ENCODE results near the gene REEP6.
A peak's percentile ranks its signal among the peaks of the same experiment; 100 is the strongest.

The REEP6 gene

GRCh38 chr19:1457031-1457739, 33.8 kb upstream of the REEP6 start:
- DNase-seq: no peak

- no peak for DNase-seq
Observed at GRCh38 chr19:1457892-1458291, 33.1 kb upstream of the REEP6 start.

GRCh38 chr19:1459479-1459878, 31.5 kb upstream of the REEP6 start:
- DNase-seq: no peak

- no peak for DNase-seq
Observed at GRCh38 chr19:1460033-1460995, 30.7 kb upstream of the REEP6 start.

- no peak for DNase-seq
Observed at GRCh38 chr19:1461862-1462261, 29.1 kb upstream of the REEP6 start.

- DNase-seq: no peak
Observed at GRCh38 chr19:1465191-1466016, 25.6 kb upstream of the REEP6 start.

- no peak for DNase-seq
Observed at GRCh38 chr19:1466018-1466460, 24.9 kb upstream of the REEP6 start.

GRCh38 chr19:1466461-1467214, 24.3 kb upstream of the REEP6 start:
- DNase-seq: no peak

- no peak for DNase-seq
Observed at GRCh38 chr19:1467215-1467489, 23.8 kb upstream of the REEP6 start.

- DNase-seq: no peak
Observed at GRCh38 chr19:1467490-1468273, 23.3 kb upstream of the REEP6 start.

GRCh38 chr19:1468274-1468820, 22.6 kb upstream of the REEP6 start:
- DNase-seq: no peak

- no peak for DNase-seq
Observed at GRCh38 chr19:1468821-1469254, 22.1 kb upstream of the REEP6 start.

- no peak for DNase-seq
Observed at GRCh38 chr19:1469255-1470054, 21.5 kb upstream of the REEP6 start.

GRCh38 chr19:1470055-1470304, 21.0 kb upstream of the REEP6 start:
- no peak for DNase-seq

GRCh38 chr19:1470305-1471009, 20.5 kb upstream of the REEP6 start:
- DNase-seq: peak; percentile 78

- no peak for DNase-seq
Observed at GRCh38 chr19:1471010-1471514, 19.9 kb upstream of the REEP6 start.

GRCh38 chr19:1471515-1472160, 19.3 kb upstream of the REEP6 start:
- no peak for DNase-seq

- no peak for DNase-seq
Observed at GRCh38 chr19:1472231-1473084, 18.5 kb upstream of the REEP6 start.

All from NCI-H1417 treated with DMSO at 0.1 percent for 48 hours (cell line).